Stimulated activated CD8-positive, alpha-beta memory T cell treated with anti-CD3 and anti-CD28 coated beads, Interleukin-4, amount 100 ng/mL, for 4 hours (primary cell): ENCODE data around the gene COX7B.
"Not testable (repeated sequence)": the region's sequence is repeated elsewhere in the genome, so short reads cannot be mapped to it uniquely, and the experiment has no call there.

Experiments
- DNase-seq, 2 donors: peaks; one replicate each; pipeline ENCODE4 v3.0.0-alpha.2; 2020; ENCODE audit warnings: low read depth in 2 of 2, low spot score in 1 of 2

The COX7B gene

DNA sequence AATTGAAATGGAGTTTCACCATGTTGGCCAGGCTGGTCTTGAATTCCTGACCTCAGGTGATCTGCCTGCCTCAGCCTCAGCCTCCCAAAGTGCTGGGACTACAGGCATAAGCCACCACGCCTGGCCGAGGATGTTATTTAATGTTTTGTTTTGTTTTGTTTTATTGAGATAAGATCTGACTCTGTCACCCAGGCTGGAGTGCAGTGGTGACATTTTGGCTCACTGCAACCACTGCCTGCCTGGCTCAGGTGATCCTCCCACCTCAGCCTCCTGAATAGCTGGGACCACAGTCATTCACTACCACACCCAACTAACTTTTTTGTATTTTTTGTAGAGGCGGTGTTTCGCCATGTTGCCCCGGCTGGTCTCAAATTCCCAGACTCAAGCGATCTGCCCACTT is 45.8 kb downstream of the COX7B start:
- not testable (repeated sequence) for DNase-seq

DNA sequence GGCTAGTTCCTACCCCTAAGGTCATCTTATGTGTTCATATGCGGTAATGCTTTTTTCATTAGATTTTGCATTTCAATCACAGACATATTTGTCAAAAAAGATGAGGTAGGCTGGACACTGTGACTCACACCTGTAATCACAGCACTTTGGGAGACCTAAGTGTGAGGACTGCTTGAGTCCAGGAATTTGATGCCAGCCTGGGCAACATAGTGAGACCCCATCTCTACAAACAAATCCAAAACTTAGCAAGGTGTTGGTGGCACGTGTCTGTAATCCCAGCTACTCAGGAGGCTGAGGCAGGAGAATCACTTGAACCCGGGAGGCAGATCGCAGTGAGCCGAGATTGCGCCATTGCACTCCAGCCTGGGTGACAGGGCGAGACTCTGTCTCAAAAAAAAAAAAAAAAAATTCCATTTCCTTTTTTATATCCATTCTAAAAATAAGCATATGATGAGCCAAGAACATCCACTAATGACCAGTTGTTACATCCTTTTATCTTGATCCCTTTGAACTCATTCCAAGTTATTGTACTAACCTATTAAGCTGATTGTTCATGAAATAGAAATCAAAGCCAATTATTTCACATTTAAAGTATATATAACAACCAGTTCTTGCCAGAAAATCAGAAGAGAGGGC is 46.8 kb downstream of the COX7B start:
- no peak for DNase-seq

DNA sequence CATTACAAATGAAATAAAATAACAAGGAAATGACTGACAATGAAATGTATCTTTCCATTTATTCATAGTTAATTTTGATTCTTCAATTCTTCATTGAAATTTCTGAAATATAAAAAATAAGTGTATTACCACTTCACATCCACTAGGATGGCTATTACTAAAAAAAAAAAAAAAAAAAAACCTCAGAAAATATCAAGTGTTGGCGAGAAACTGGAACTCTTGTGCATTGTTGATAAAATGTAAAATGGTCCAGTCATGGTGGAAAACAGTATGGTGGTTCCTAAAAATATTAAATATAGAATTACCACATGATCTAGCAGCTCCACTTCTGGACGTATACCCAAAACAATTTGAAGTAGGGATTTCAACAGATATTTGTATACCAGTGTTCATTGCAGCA is 47.3 kb downstream of the COX7B start:
- no peak for DNase-seq

GRCh38 chrX:77949840-77950239 is 50.6 kb downstream of the COX7B start:
- no peak for DNase-seq

DNA sequence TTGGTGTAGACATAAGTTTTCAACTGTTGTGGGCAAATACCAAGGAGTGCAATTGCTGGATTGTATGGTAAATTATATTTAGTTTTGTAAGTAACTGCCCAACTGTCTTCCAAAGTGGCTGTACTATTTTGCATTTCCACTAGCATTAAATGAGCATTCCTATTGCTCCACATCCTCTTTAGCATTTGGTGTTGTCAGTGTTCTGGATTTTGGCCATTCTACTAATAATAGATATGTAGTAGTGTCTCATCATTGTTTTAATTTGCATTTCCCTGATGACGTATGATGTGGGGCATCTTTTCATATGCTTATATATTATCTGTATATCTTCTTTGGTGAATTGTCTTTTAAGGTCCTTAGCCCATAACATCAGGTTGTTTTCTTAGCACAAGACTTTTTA is 52.9 kb downstream of the COX7B start:
- DNase-seq, result no peak

- DNase-seq, result no peak
Observed at GRCh38 chrX:77953302-77953701, 54.0 kb downstream of the COX7B start.

DNA sequence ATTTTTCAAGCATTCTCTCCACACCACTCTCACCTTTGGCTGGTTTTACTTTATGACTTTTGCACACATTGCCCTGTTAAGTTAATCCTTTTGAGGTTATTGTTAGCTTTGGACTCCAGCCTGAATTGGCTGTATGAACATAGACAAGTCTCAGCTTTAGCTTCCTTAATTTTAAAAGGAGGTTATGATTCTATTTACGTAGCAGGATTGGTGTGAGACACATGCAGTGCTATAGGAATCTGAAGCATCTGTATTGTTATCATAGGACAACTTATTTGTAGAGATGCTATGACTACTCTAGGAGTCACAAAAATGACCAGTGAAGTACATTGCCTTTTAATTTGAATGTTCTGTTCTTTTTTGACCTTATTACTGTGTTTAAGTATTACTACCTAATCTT is 54.4 kb downstream of the COX7B start:
- no peak for DNase-seq
